Stimulated activated CD8-positive, alpha-beta memory T cell treated with anti-CD3 and anti-CD28 coated beads, Interleukin-12 subunit alpha, Interleukin-12 subunit beta, amount 100 ng/mL, for 24 hours (primary cell): ENCODE measurements around the gene UCP2.

Experiments used
- DNase-seq: peaks from one replicate; pipeline ENCODE4 v3.0.0-alpha.2; 2020; ENCODE audit errors: extremely low read depth

Gene UCP2

GRCh38 chr11:74010306-74011300 lies 28.0 kb upstream of the UCP2 start:
- DNase-seq, result no peak

- DNase-seq, result no peak
Observed at GRCh38 chr11:74009675-74010305, 27.1 kb upstream of the UCP2 start.

GRCh38 chr11:74009230-74009547 lies 26.5 kb upstream of the UCP2 start:
- no peak for DNase-seq

DNA sequence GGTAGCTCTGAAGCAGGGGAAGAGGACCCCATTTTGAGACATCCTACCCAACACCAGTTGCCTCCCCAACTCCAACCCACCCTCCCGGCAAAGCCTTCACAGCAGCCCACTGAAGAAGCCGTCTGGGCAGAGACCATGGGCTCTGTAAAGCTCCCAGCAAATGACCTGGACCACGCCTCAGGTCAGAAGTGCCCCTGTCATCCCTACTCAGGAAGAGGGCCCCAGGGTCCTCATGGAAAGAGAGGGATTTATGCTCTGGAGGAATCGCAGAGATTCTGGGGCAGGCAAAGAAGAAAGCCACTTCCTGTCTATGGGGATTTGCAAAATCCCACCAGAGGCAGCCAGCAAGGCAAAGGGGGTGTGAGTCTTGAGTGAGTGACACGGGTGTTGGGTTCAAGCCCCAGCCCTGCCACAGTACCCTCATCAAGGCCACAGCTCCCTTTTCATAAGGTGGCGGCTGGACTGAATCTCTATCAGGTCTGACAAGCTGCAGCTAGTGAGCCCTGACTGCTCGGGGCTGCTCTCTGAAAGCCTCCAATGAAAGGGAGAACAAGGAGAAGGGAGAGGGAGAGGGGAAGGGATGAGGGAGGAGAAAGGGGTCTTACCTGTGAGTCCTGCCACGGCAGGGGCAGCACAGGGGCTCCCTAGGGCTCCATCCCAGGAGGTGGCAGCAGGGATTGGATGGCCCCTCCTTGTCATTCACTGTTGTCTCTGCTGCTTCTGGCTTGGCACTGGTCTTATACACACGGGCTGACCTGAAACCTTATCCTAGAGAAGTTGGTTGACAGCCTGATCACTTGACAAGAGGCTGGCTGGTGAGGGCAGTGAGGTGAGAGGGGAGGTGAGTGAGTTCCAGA lies 26.0 kb upstream of the UCP2 start, which contains the start of gene UCP3:
TSS of gene UCP3 (minus strand) at position 713 of the 857 bp plus-strand sequence. CDS start 2,043 bp downstream, outside the sequence.
- DNase-seq, result no peak

DNA sequence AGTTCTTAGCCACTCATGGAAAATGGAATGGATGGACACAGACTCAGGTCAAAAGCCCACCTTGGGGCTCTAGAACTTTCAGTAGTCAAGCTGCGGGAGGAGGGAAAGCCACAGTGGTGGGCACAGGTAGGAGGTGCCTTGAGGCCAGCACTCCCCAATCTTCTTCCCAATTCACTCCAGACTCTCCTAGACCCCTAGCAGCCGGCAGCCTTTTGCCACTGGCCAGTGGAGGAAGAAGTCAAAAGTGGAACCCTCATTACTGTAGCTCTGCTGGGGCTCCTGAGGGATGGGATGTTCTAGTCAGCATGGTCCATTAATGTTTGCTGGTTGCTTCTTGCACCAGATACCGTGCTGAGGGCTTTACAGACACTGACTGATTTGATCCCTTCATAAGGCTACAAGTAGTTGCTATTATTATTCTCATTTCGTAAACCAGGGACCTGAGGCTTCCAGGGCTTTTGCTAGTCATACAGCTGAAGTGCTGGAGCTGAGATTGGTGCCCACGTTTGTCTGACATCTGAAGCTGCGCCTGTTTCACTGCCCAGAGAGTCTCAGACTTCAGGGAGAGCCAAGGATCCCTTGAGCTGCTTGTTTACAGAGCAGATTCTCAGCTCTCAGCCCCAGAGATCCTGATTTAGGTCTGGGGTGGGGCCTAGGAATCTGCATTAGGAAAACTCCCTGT lies 25.2 kb upstream of the UCP2 start:
- DNase-seq, result no peak

GRCh38 chr11:74006743-74007304 lies 24.2 kb upstream of the UCP2 start:
- DNase-seq, result no peak

- no peak for DNase-seq
Observed at GRCh38 chr11:74005721-74006517, 23.3 kb upstream of the UCP2 start.

DNA sequence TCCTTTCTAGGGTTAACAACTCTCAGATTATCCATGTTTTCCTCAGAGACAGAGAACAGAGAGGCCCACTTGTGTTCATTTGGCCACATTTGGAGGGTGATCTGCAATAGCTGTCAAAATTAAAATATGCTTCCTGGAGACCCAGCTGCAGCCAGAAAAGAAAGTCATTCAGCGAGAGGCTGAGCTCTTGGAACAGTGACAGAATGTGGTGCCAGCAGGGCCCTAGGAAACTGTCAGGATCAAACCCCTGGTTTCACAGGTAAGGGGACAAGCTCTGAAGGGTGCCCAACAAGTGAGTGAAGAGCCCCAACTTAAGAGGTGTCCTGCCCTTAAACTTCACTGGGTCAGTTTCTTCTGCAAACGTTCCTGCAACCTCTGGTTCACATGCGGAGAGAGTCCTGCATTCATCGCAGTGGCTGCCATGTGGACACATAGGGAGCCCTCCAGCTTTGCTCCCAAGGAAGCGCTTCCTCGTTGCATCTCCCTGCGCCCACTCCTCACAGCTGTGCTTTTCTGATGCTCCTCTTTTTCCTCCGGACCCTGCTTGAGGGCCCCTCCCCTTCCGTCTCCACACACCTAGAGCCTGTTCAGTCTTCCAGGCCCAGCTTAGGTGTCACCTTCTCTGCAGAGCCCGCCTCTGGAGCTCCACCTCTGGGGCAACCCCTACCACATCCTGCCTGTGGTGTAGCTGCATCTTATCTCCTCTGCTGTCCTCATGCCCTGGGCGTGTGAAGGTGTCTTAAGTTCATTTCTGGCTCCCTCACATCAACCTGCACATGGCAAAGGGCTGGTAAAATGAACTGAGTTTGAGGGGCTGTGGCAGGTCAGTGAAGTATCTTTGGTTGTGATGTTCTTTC lies 22.3 kb upstream of the UCP2 start:
- no peak for DNase-seq

DNA sequence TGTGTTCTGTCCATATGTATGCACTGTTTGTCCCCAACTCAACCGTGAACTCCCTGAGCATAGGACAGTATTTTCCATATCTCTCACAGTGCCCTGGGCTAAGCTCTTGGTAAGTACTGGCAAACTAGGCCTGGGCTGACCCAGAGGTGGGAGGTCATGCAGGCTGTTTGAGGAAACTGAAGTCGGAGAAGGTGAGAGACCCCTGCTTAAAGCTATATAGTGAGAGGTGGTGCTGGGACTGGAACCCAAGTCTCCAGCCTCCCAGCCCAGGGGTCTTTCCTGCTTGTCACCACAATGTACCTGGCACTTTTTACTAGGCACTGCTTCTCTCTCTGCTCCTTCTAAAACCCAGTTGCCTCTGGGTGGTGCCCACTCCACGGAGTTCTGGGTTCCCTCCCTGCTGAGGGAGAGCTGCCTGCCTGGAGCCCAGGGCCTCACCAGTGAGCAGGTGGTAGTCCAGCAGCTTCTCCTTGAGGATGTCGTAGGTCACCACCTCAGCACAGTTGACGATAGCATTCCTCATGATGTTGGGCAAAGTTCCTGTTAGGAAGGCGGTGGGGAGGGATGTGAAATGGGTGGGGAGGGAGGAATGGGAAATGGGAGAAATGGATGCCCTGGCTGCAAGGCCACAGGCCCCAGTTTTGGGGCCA lies 21.5 kb upstream of the UCP2 start:
- no peak for DNase-seq

DNA sequence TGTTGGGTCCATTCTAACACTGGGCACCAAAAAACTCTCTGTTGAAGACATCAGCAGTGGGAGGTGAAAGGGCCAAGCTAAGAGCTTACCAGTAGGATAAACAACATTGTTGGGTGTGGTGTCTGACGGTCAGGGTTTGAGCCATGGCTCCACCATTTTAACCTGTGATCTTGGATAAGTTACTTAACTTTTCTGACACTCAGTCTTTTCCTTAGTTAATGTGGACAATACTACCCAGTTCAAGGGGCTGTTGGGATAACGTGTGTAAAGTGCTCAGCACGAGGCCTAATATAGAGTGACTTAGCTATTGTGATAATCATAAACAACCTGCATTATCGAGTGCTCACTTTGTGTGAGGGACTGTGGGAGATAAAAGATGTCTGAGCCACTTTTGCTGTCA lies 20.2 kb upstream of the UCP2 start:
- DNase-seq, result no peak

GRCh38 chr11:74001822-74002286 lies 19.2 kb upstream of the UCP2 start:
- DNase-seq, result no peak

GRCh38 chr11:74000307-74001133 lies 17.9 kb upstream of the UCP2 start:
- DNase-seq, result no peak

DNA sequence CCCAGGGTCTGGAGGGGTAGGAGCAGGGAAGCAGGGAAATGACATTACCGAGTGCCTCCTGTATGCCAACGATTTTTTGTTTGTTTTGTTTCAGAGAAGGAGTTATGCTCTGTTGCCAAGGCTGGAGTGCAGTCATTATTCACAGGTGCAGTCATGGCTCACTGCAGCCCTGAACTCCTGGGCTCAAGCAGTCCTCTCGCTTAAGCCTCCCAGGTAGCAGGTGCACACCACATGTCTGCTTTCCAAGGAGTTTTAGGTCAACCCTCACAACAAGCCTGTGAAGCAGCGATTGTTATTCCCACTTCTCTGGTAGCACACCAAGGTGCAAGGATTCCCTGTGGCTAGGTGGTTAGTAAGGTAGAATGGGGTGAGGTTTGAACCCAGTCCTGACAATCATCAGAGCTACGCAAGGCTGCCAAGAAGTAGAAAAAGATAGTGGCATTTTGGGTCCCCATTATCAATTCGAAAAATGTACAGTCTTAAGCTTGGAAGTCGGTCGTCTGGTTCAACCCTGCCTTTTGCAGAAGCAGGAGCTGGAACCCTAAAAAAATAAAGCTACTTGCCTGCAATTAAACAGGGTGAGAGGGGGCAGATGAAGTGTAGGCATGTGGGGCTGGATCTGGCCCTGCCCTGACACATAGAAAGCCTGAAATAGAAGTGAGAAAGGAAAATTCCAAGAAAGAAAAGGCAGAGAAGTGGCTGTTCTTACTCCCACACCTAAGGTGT lies 17.1 kb upstream of the UCP2 start:
- DNase-seq, result no peak

- no peak for DNase-seq
Observed at GRCh38 chr11:73998846-73999575, 16.4 kb upstream of the UCP2 start.

GRCh38 chr11:73997120-73997770 lies 14.6 kb upstream of the UCP2 start:
- no peak for DNase-seq

DNA sequence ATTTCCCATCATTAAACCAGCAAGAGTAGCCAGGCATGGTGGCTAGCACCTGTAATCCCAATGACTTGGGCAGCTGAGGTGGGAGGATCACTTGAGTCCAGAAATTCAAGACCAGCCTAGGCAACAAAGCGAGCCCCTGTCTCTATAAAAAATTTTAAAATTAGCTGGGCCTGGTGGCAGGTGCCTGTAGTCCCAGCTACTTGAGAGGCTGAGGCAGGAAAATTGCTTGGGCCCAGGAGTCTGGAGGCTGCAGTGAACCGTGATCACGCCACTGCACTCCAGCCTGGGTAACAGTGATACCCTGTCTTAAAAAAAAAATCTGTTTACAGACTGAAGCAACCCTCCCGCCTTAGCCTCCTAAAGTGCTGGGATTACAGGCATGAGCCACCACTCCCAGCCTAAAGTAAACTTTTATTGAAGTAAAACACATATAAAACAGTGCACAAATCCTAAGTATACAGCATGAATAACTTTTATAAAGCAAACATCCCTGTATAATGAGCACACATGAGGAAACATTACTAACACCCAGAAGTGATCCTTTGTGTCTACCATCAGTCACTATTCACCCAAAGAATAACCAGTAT lies 13.6 kb upstream of the UCP2 start:
- DNase-seq, result no peak
